ENCODE measurements around the gene DENND1C. TPM values are rescaled to one million over a fixed set of nuclear protein-coding genes. Genes with fewer than 3 reads are reported as not detected.

The DENND1C gene
- total RNA-seq, 1 experiment from 2014 or later = not detected

- Histone ChIP-seq H3K27ac (ENCODE audit: low read length) (no peak overlapping the region), H4K20me1 (ENCODE audit: low read length) (no peaks in the 10 kb centered on the region), H3K27me3 (ENCODE audit: low read length) (no peaks in the 10 kb centered on the region), H3K79me2 (ENCODE audit: low read length) (no peaks in the 10 kb centered on the region), H3F3A (ENCODE audit: low read length, unreplicated experiment) (no peaks in the 10 kb centered on the region), H3K4me3 (ENCODE audit: low read length) (no peak overlapping the region), H3K4me1 (ENCODE audit: insufficient read depth, low read length) (peaks cover 15% of the 10 kb centered on the region), H2AFZ (ENCODE audit: low read length) (no peak overlapping the region), H3K9me3 (ENCODE audit: low read length) (no peaks in the 10 kb centered on the region), H3K9me2 (replicated peaks; ENCODE audit: low read length) (no peaks in the 10 kb centered on the region), H3K4me2 (ENCODE audit: low read length) (no peak overlapping the region), H3K9ac (ENCODE audit: low read length) (no peak overlapping the region), H3K36me3 (ENCODE audit: low read depth, low read length) (no peaks in the 10 kb centered on the region)
- ChIA-PET CTCF (no interaction called here), POLR2A (ENCODE audit: unreplicated experiment) (no interaction called here)
- no peak for ATAC-seq
- intact Hi-C loops (cut with micrococcal nuclease) = no loop called here
- no TSS peak for BruUV-seq (replicated peaks)
- no peak for DNase-seq
- no peak for TF ChIP-seq EZH2 (IDR thresholded peaks at IDR 0.05; ENCODE audit: low read length, unreplicated experiment)
- no peak for TF ChIP-seq EZH2phosphoT487 (IDR thresholded peaks at IDR 0.05; ENCODE audit: borderline replicate concordance, low read length)
Measured at GRCh38 chr19:6514926-6515544, 33.4 kb upstream of the DENND1C start.

- Histone ChIP-seq H3K9me3 (ENCODE audit: low read length) (no peaks in the 10 kb centered on the region), H3K4me2 (ENCODE audit: low read length) (no peak overlapping the region), H3K27me3 (ENCODE audit: low read length) (no peaks in the 10 kb centered on the region), H2AFZ (ENCODE audit: low read length) (no peak overlapping the region), H3K79me2 (ENCODE audit: low read length) (no peaks in the 10 kb centered on the region), H3F3A (ENCODE audit: low read length, unreplicated experiment) (no peaks in the 10 kb centered on the region), H3K9me2 (replicated peaks; ENCODE audit: low read length) (no peaks in the 10 kb centered on the region), H4K20me1 (ENCODE audit: low read length) (no peaks in the 10 kb centered on the region), H3K27ac (ENCODE audit: low read length) (no peak overlapping the region), H3K4me1 (ENCODE audit: insufficient read depth, low read length) (peaks cover 9% of the 10 kb centered on the region), H3K36me3 (ENCODE audit: low read depth, low read length) (no peaks in the 10 kb centered on the region), H3K9ac (ENCODE audit: low read length) (no peak overlapping the region), H3K4me3 (ENCODE audit: low read length) (no peak overlapping the region)
- DNase-seq (no peak), ATAC-seq (no peak)
- CTCF ChIA-PET = interaction anchor here (0.6 kb wide), 1 partner anchor 118 kb away, joined by 3 read pairs; no protein-coding TSS in a partner anchor
- POLR2A ChIA-PET (ENCODE audit: unreplicated experiment) = no interaction called here
- BruUV-seq (replicated peaks) = no TSS peak
- intact Hi-C loops (cut with micrococcal nuclease) = no loop called here
- TF ChIP-seq EZH2phosphoT487 (IDR thresholded peaks at IDR 0.05; ENCODE audit: borderline replicate concordance, low read length) (no peak), EZH2 (IDR thresholded peaks at IDR 0.05; ENCODE audit: low read length, unreplicated experiment) (no peak)
- TF ChIP-seq, protein P1, sequence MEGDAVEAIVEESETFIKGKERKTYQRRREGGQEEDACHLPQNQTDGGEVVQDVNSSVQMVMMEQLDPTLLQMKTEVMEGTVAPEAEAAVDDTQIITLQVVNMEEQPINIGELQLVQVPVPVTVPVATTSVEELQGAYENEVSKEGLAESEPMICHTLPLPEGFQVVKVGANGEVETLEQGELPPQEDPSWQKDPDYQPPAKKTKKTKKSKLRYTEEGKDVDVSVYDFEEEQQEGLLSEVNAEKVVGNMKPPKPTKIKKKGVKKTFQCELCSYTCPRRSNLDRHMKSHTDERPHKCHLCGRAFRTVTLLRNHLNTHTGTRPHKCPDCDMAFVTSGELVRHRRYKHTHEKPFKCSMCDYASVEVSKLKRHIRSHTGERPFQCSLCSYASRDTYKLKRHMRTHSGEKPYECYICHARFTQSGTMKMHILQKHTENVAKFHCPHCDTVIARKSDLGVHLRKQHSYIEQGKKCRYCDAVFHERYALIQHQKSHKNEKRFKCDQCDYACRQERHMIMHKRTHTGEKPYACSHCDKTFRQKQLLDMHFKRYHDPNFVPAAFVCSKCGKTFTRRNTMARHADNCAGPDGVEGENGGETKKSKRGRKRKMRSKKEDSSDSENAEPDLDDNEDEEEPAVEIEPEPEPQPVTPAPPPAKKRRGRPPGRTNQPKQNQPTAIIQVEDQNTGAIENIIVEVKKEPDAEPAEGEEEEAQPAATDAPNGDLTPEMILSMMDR (conservative IDR thresholded peaks at IDR 0.05; ENCODE audit: low read depth, low read length) = no peak
Measured at GRCh38 chr19:6514089-6514488, 32.5 kb upstream of the DENND1C start.

- Histone ChIP-seq H3K27me3 (ENCODE audit: low read length) (no peaks in the 10 kb centered on the region), H3K4me3 (ENCODE audit: low read length) (no peak overlapping the region), H3K27ac (ENCODE audit: low read length) (no peak overlapping the region), H3K9ac (ENCODE audit: low read length) (no peak overlapping the region), H2AFZ (ENCODE audit: low read length) (no peak overlapping the region), H3K36me3 (ENCODE audit: low read depth, low read length) (no peaks in the 10 kb centered on the region), H3K9me3 (ENCODE audit: low read length) (no peaks in the 10 kb centered on the region), H3K79me2 (ENCODE audit: low read length) (no peaks in the 10 kb centered on the region), H3F3A (ENCODE audit: low read length, unreplicated experiment) (no peaks in the 10 kb centered on the region), H3K4me1 (ENCODE audit: insufficient read depth, low read length) (no peaks in the 10 kb centered on the region), H3K9me2 (replicated peaks; ENCODE audit: low read length) (no peaks in the 10 kb centered on the region), H4K20me1 (ENCODE audit: low read length) (no peaks in the 10 kb centered on the region), H3K4me2 (ENCODE audit: low read length) (no peak overlapping the region)
- ATAC-seq (no peak), DNase-seq (no peak)
- ChIA-PET POLR2A (ENCODE audit: unreplicated experiment) (no interaction called here), CTCF (no interaction called here)
- intact Hi-C loops (cut with micrococcal nuclease) = no loop called here
- TF ChIP-seq, protein P1 (conservative IDR thresholded peaks at IDR 0.05; ENCODE audit: low read depth, low read length) = no peak
- TF ChIP-seq EZH2 (IDR thresholded peaks at IDR 0.05; ENCODE audit: low read length, unreplicated experiment) (no peak), EZH2phosphoT487 (IDR thresholded peaks at IDR 0.05; ENCODE audit: borderline replicate concordance, low read length) (no peak)
- no TSS peak for BruUV-seq (replicated peaks)
Measured at GRCh38 chr19:6510618-6511017, 29.0 kb upstream of the DENND1C start.
